H1 (cell line): ENCODE measurements around the gene PINK1. TPM values are rescaled to one million over a fixed set of nuclear protein-coding genes. Genes with fewer than 3 reads are reported as not detected.

Experiments
- CTCF ChIP-seq, 3 experiments: IDR thresholded peaks; 1 replicate in 2 of 3; 2 replicates in 1 of 3; pipeline versions ENCODE4 v1.5.1 to v1.6.1; 2011; ENCODE audit warnings: low read length in 3 of 3, mild to moderate bottlenecking in 3 of 3, inconsistent platforms in 2 of 3, low read depth in 1 of 3, moderate library complexity in 1 of 3; ENCODE audit not compliant: insufficient read depth in 1 of 3; ENCODE audit errors: control extremely low read depth in 1 of 3
- polyA plus RNA-seq, 7 experiments: library from polyadenylated mRNA; depleted of rRNA in 3 of 7; stranded (reverse) in 5 of 7; unstranded in 2 of 7; fragments of >200 nt in 5 of 7; fragments of 200-250 nt in 2 of 7; gene quantifications; 1 replicate in 5 of 7; 2 replicates in 1 of 7; 4 replicates in 1 of 7; pipeline versions ENCODE4 v1.2.1 to v1.2.3, GENCODE V29; 2011 to 2013; ENCODE audit warnings: missing spikeins in 2 of 7, mixed read lengths in 2 of 7
- total RNA-seq: library from RNA; stranded (reverse); fragmentation: NEBNext Ultra II Directional; extraction: Animal tissue kit (Norgen Biotek cat#: 25700); gene quantifications from 2 replicates; pipeline ENCODE4 v1.2.1, GENCODE V29; 2021

The PINK1 gene
- total and polyA plus RNA-seq, 2 of the 8 experiments (the other 6 are each of a cell fraction or from before 2014, with no cell fraction given), result 16.1 to 19.3 TPM

DNA sequence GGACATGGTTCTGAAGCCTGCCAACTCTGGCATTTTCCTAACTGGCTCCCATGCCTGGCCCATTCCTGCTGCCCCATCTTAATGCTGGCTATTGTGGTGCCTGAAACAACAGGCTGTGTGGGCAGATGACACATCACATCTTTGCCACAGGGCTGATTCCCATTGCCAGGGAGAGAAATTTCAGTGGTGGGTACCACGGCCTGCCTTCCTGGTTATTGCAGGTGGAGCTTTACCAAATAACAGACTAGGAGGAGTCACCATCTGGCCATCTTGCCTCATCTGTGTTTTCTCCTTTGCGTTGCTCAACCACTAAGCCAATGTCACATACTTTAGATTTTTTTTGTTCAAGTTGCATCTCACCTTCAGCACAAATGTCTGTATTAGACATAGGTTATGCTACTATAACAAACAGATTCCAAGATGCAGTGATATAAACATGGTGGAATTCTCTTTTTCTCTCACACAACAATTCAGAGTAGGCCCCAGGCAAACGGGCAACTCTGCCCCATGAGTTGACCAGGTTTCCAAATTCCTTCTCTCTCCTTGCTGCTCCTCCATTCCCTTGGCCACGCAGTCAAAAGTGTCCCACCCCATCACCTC is 30.3 kb upstream of the PINK1 start (continued):
- no peak for TF ChIP-seq CTCF (IDR thresholded peaks at IDR 0.05; ENCODE audit: control extremely low read depth in 1 of 3, insufficient read depth in 1 of 3, low read depth in 1 of 3, low read length in 3 of 3)
- TF ChIP-seq, all 59 proteins: peak for 0
